Measurements from ENCODE around the gene RTTN. TPM values are rescaled to one million over a fixed set of nuclear protein-coding genes. Genes with fewer than 3 reads are reported as not detected.

Gene RTTN
- total RNA-seq, 2 donors from 2014 or later = 13.0 to 20.1 TPM

- intact Hi-C loops (cut with DNase I) = no loop called here
- ATAC-seq = no peak
- Histone ChIP-seq H3K4me3 (no peak overlapping the region), H3K36me3 (replicated peaks in 1 of 2; ENCODE audit: insufficient read depth in 1 of 2, low read depth in 2 of 2) (peaks cover 0 to 2% of the 10 kb centered on the region in 2 donors), H3K4me1 (peaks cover 9% of the 10 kb centered on the region), H3K9me3 (no peaks in the 10 kb centered on the region), H3K27ac (no peak overlapping the region), H3K27me3 (no peaks in the 10 kb centered on the region)
- WGBS, 2 donors = 0% methylated on average over 1 of the region's 1 CpG
- TF ChIP-seq POLR2A (IDR thresholded peaks at IDR 0.05) (no peak), CTCF (IDR thresholded peaks at IDR 0.05) (no peak)
- no peak for DNase-seq
These were observed 5.2 kb downstream of the RTTN start for GRCh38 chr18:70200286-70200685.

- Histone ChIP-seq H3K36me3 (replicated peaks in 1 of 2; ENCODE audit: insufficient read depth in 1 of 2, low read depth in 2 of 2) (peaks cover 0 to 4% of the 10 kb centered on the region in 2 donors), H3K4me1 (no peaks in the 10 kb centered on the region), H3K27ac (no peak overlapping the region), H3K4me3 (no peak overlapping the region), H3K27me3 (no peaks in the 10 kb centered on the region), H3K9me3 (no peaks in the 10 kb centered on the region)
- WGBS, 2 donors = 26 to 32% methylated on average over 3 of the region's 3 CpGs
- ATAC-seq (no peak), DNase-seq (no peak)
- TF ChIP-seq POLR2A (IDR thresholded peaks at IDR 0.05) = no peak
- no peak for TF ChIP-seq CTCF (IDR thresholded peaks at IDR 0.05)
- intact Hi-C loops (cut with DNase I) = no loop called here
These were observed 7.6 kb downstream of the RTTN start for GRCh38 chr18:70197844-70198243.

DNA sequence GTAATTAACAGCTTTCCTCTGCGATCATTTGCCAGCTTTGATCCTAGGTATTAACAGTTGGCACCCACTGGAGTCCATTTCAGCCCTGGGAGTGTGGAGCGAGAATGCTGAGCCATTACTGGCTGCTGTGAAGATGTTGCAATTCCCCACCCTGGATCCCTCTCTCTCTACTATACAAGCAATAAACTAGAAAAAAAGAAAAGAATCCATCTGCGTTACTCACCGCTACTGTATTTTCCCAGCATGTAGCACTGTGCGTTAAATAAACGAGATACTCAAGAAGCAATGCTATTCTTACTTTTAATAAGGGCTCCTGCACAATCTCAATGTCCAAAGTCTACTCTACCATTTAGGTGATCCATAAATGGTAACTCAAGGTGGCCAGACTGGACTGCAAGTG is 8.5 kb downstream of the RTTN start:
- Histone ChIP-seq H3K27ac (no peak overlapping the region), H3K36me3 (replicated peaks in 1 of 2; ENCODE audit: insufficient read depth in 1 of 2, low read depth in 2 of 2) (peaks cover 0 to 6% of the 10 kb centered on the region in 2 donors), H3K4me3 (no peak overlapping the region), H3K4me1 (no peaks in the 10 kb centered on the region), H3K27me3 (no peaks in the 10 kb centered on the region), H3K9me3 (no peaks in the 10 kb centered on the region)
- no peak for DNase-seq
- 90 to 94% methylated on average over 6 of the region's 6 CpGs for WGBS, 2 donors
- intact Hi-C loops (cut with DNase I) = no loop called here
- TF ChIP-seq POLR2A (IDR thresholded peaks at IDR 0.05) (no peak), CTCF (IDR thresholded peaks at IDR 0.05) (no peak)
- ATAC-seq = no peak

GRCh38 chr18:70195852-70196434 is 9.5 kb downstream of the RTTN start:
- Histone ChIP-seq H3K4me1 (no peaks in the 10 kb centered on the region), H3K27me3 (no peaks in the 10 kb centered on the region), H3K9me3 (no peaks in the 10 kb centered on the region), H3K27ac (no peak overlapping the region), H3K4me3 (no peak overlapping the region), H3K36me3 (replicated peaks in 1 of 2; ENCODE audit: insufficient read depth in 1 of 2, low read depth in 2 of 2) (peaks cover 0 to 7% of the 10 kb centered on the region in 2 donors)
- peak; percentile 33 to 85 (median 71) for TF ChIP-seq CTCF (IDR thresholded peaks at IDR 0.05)
- TF ChIP-seq POLR2A (IDR thresholded peaks at IDR 0.05) = no peak
- intact Hi-C loops (cut with DNase I) = no loop called here
- WGBS, 2 donors = 47 to 51% methylated on average over 5 of the region's 5 CpGs
- DNase-seq (peak in 3 of 4 donors; percentile 14 to 48 (median 34)), ATAC-seq (peak; percentile 77)

DNA sequence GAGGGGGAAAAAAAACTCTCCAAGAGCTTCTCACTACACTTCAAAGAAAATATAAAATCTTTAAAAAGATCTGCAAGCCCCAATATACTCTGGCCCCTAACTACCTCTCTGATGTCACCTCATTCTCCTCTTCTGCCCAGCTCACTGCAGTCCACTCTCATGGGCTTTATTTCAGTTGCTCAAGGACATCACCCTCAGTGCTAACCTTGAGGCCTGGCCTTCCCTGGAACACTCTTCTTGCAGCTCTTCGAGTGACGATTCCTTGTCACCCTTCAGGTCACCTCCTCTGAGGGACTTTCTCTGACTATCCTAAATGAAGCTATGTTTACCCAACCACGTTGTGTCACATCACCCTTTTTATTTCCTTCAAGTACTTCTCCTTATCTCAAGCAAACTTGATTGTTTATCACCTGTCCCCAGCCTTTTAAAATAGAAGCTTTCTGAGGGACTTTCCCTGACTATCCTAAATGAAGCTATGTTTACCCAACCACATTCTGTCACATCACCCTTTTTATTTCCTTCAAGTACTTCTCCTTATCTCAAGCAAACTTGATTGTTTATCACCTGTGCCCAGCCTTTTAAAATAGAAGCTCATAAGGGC is 10.4 kb downstream of the RTTN start:
- Histone ChIP-seq H3K9me3 (no peaks in the 10 kb centered on the region), H3K27ac (no peak overlapping the region), H3K4me3 (no peak overlapping the region), H3K4me1 (no peaks in the 10 kb centered on the region), H3K27me3 (no peaks in the 10 kb centered on the region), H3K36me3 (replicated peaks in 1 of 2; ENCODE audit: insufficient read depth in 1 of 2, low read depth in 2 of 2) (peaks cover 0 to 7% of the 10 kb centered on the region in 2 donors)
- 53 to 58% methylated on average over 3 of the region's 3 CpGs for WGBS, 2 donors
- ATAC-seq (no peak), DNase-seq (no peak)
- intact Hi-C loops (cut with DNase I) = no loop called here
- no peak for TF ChIP-seq POLR2A (IDR thresholded peaks at IDR 0.05)
- no peak for TF ChIP-seq CTCF (IDR thresholded peaks at IDR 0.05)

All from body of pancreas (tissue), 4 donors.